Measurements from ENCODE around the gene RMRP.

DNA sequence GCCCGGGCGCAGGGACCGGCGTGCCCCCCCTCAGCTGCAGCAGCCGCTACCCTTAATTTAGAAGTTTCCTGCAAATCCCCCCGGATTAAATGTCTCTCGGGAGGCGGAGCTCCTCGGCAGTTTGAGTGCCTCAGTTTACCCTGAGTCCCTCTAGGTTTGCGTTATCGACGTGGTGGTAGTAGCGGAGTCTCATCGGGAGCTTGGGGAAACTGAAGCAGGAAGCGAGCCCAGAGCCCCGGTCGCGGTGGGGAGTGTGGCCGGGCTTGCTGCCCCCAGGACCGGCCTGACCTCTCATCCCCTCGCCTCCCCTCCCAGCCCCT, 32.4 kb upstream of the RMRP start:
- TF ChIP-seq, protein P1, sequence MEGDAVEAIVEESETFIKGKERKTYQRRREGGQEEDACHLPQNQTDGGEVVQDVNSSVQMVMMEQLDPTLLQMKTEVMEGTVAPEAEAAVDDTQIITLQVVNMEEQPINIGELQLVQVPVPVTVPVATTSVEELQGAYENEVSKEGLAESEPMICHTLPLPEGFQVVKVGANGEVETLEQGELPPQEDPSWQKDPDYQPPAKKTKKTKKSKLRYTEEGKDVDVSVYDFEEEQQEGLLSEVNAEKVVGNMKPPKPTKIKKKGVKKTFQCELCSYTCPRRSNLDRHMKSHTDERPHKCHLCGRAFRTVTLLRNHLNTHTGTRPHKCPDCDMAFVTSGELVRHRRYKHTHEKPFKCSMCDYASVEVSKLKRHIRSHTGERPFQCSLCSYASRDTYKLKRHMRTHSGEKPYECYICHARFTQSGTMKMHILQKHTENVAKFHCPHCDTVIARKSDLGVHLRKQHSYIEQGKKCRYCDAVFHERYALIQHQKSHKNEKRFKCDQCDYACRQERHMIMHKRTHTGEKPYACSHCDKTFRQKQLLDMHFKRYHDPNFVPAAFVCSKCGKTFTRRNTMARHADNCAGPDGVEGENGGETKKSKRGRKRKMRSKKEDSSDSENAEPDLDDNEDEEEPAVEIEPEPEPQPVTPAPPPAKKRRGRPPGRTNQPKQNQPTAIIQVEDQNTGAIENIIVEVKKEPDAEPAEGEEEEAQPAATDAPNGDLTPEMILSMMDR (conservative IDR thresholded peaks at IDR 0.05), result no peak
- no peak for TF ChIP-seq EZH2 (IDR thresholded peaks at IDR 0.05; ENCODE audit: low read depth)

All from PC-9 (cell line).